Left lung (tissue), 10 donors: ENCODE data around the gene CA4. TPM values are rescaled to one million over a fixed set of nuclear protein-coding genes. Genes with fewer than 3 reads are reported as not detected.

ENCODE experiments used
- ATAC-seq: fragments of 200-7000 bp; cut with Tn5 transposase; one replicate; pipeline ENCODE4 v1.9.1; 2020; ENCODE audit warnings: moderate library complexity
- DNase-seq, 4 donors: peaks; one replicate each; pipeline ENCODE4 v3.0.0-alpha.2; 2013 to 2020
- H3K27ac ChIP-seq, 2 donors: fragments of 200-600 bp; sonication (generic) in 1 of 2; one replicate each; pipeline versions ENCODE4 v1.5.0 to v1.8.0; 2020 to 2021
- H3K27me3 ChIP-seq, 2 donors: fragments of 200-600 bp; sonication (generic) in 1 of 2; one replicate each; pipeline versions ENCODE4 v1.5.0 to v1.8.0; 2020 to 2021
- H3K36me3 ChIP-seq, 2 donors: fragments of 200-600 bp; sonication (generic) in 1 of 2; one replicate each; pipeline versions ENCODE4 v1.5.0 to v1.8.0; 2020 to 2021
- H3K4me1 ChIP-seq, 2 donors: fragments of 200-600 bp; one replicate each; pipeline ENCODE4 v1.8.0; 2021
- H3K4me3 ChIP-seq, 2 donors: fragments of 200-600 bp; sonication (generic) in 1 of 2; one replicate each; pipeline versions ENCODE4 v1.5.0 to v1.8.0; 2020 to 2021; ENCODE audit warnings: mild to moderate bottlenecking in 1 of 2
- H3K9me3 ChIP-seq, 2 donors: fragments of 200-600 bp; sonication (generic) in 1 of 2; one replicate each; pipeline versions ENCODE4 v1.5.0 to v1.8.0; 2020 to 2021
- CTCF ChIP-seq, 2 donors: fragments of 200-600 bp; sonication (generic) in 1 of 2; IDR thresholded peaks; one replicate each; pipeline versions ENCODE4 v1.5.0 to v1.8.0; 2021; ENCODE audit warnings: antibody characterized with exemption in 2 of 2
- intact Hi-C, 2 donors: fragments of 100-400 bp; cut with DNase I; formaldehyde crosslinking; loops; one replicate each; pipeline versions ENCODE4 v1.11.2 to v1.14.2; 2022
- polyA plus RNA-seq, 6 donors: library from polyadenylated mRNA; unstranded; fragments of 120-200 nt; gene quantifications; one replicate each; pipeline ENCODE4 v1.2.1, GENCODE V29; 2013; ENCODE audit not compliant: insufficient read length in 6 of 6
- total RNA-seq, 2 donors: library from RNA; stranded (reverse); fragmentation: NEBNext Ultra II Directional; extraction: Animal tissue kit (Norgen Biotek cat#: 25700); gene quantifications; one replicate each; pipeline ENCODE4 v1.2.1, GENCODE V29; 2021
- donor health status: DM: no; HTN: yes; CAD: no.
- donor health status: DM: no; HTN: no; CAD: no.

Gene CA4
- total and polyA plus RNA-seq, 8 donors = 10.6 to 68.3 (median 54.0) TPM

- no peak for TF ChIP-seq CTCF (IDR thresholded peaks at IDR 0.05)
- ATAC-seq (peak; percentile 98), DNase-seq (peak; percentile 70 to 98 (median 89))
- Histone ChIP-seq H3K9me3 (no peaks in the 10 kb centered on the region), H3K4me1 (peaks cover 0 to 26% of the 10 kb centered on the region in 2 donors), H3K27me3 (peaks cover 22 to 36% of the 10 kb centered on the region in 2 donors), H3K27ac (peak overlapping the region; percentile 80 to 84), H3K4me3 (peak overlapping the region; percentile 82 to 90), H3K36me3 (peaks cover 0 to 14% of the 10 kb centered on the region in 2 donors)
- intact Hi-C loops = no loop called here
Observed at GRCh38 chr17:60135151-60135950, 14.4 kb upstream of the CA4 start.

- Histone ChIP-seq H3K27me3 (peaks cover 30 to 44% of the 10 kb centered on the region in 2 donors), H3K4me1 (peaks cover 0 to 32% of the 10 kb centered on the region in 2 donors), H3K27ac (no peak overlapping the region), H3K36me3 (peaks cover 0 to 14% of the 10 kb centered on the region in 2 donors), H3K9me3 (no peaks in the 10 kb centered on the region), H3K4me3 (peak overlapping the region in 1 of 2 donors; percentile 82)
- no peak for ATAC-seq
- no peak for TF ChIP-seq CTCF (IDR thresholded peaks at IDR 0.05)
- DNase-seq = peak in 2 of 4 donors; percentile 4 to 16
- intact Hi-C loops = no loop called here
Observed at GRCh38 chr17:60135951-60136666, 13.7 kb upstream of the CA4 start.

- no peak for ATAC-seq
- no peak for TF ChIP-seq CTCF (IDR thresholded peaks at IDR 0.05)
- no peaks in the 10 kb centered on the region for H3K9me3 ChIP-seq
- intact Hi-C loops = no loop called here
- peaks cover 37 to 54% of the 10 kb centered on the region in 2 donors for H3K27me3 ChIP-seq
- H3K36me3 ChIP-seq = peaks cover 0 to 5% of the 10 kb centered on the region in 2 donors
- peak in 1 of 4 donors; percentile 2 for DNase-seq
- no peak overlapping the region for H3K27ac ChIP-seq
- no peak overlapping the region for H3K4me3 ChIP-seq
- peaks cover 5 to 44% of the 10 kb centered on the region in 2 donors for H3K4me1 ChIP-seq
Observed at GRCh38 chr17:60137731-60138130, 12.0 kb upstream of the CA4 start.

GRCh38 chr17:60138769-60139437 lies 10.9 kb upstream of the CA4 start:
- TF ChIP-seq CTCF (IDR thresholded peaks at IDR 0.05) = no peak
- intact Hi-C loops = no loop called here
- Histone ChIP-seq H3K4me1 (peaks cover 9 to 56% of the 10 kb centered on the region in 2 donors), H3K9me3 (no peaks in the 10 kb centered on the region), H3K4me3 (no peak overlapping the region), H3K27ac (no peak overlapping the region), H3K36me3 (no peaks in the 10 kb centered on the region), H3K27me3 (peaks cover 37 to 54% of the 10 kb centered on the region in 2 donors)
- DNase-seq = peak in 1 of 4 donors; percentile 65
- no peak for ATAC-seq
